ENCODE results near the gene OR5K2.

Gene OR5K2

DNA sequence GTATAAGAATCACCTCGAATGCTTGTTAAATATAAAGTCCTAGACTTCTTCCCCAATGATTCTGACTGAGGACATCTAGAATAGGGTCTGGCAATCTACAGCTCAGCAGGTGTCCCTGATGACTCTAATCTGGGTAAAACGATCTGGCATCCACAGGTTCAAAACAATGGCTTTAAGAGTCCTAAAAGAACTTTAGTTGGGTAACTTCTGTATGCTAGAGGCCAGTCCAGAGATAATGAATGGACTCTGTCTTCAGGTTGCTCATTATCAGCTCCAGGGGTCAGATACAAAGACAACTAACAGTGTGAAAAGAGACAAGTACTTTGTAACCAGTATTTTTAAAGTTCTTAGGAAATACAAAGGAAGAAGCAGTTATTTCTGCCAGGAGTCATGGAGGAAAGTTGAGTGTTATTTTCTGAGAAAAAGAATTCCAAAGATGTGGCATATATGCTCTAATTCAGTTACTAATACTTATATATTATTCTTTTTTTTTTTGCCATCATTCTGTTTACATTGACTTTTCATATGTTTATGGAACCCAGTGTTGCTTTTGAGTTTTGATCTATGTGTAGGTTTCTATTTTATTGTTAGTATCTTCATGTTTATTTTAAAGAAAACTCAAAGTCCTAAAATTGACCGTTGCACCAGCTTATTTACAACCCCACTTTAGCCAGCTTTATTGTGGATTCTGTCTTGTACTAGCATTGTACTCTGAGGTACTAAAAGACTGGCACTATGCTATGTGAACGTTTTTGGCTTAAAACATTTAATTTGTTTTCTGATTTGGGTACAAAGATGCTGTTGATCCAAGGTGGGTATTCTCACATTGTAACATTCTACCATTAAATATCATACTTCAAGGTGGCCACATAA lies 31.2 kb downstream of the OR5K2 start:
- H3K9me3 ChIP-seq (ENCODE audit: control insufficient read depth, low read length), result no peaks in the 10 kb centered on the region
- H3K4me1 ChIP-seq (ENCODE audit: control insufficient read depth, insufficient read depth, low read length), result no peaks in the 10 kb centered on the region
- no peaks in the 10 kb centered on the region for H3K27me3 ChIP-seq (ENCODE audit: control insufficient read depth, insufficient read depth, low read length)
- no peaks in the 10 kb centered on the region for H3K36me3 ChIP-seq (ENCODE audit: control insufficient read depth, insufficient read depth, low read length)
- H3K9ac ChIP-seq (ENCODE audit: low read length), result no peak overlapping the region
- H3K4me3 ChIP-seq (ENCODE audit: low read length), result no peak overlapping the region

DNA sequence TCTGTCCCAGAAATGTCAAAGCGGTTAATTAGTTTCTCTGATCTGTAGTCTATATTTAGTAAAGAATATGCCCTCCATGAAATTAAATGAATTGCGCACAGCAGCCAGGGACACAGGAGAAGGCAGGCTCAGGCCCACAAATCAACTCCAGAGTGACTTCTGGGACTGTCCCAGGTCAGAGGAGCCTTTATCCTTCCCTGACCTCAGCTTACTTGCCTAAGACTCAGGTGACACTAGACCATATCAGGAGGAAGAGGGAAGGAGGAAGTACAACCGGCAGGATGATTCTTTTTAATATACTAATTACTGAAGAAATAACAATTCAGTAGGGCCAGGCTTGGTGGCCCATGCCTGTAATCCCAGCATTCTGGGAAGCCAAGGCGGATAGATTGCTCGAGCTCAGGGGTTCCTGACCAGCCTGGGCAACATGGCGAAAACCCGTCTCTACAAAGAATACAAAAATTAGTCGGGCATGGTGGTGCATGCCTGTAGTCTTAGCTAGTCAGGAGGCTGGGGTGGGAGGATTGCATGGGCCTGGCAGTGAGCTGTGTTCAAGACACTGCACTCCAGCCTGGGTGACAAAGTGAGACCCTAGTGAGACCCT lies 32.5 kb downstream of the OR5K2 start:
- Histone ChIP-seq H3K36me3 (ENCODE audit: control insufficient read depth, insufficient read depth, low read length) (no peaks in the 10 kb centered on the region), H3K4me3 (ENCODE audit: low read length) (no peak overlapping the region), H3K9ac (ENCODE audit: low read length) (no peak overlapping the region), H3K27me3 (ENCODE audit: control insufficient read depth, insufficient read depth, low read length) (no peaks in the 10 kb centered on the region), H3K4me1 (ENCODE audit: control insufficient read depth, insufficient read depth, low read length) (no peaks in the 10 kb centered on the region), H3K9me3 (ENCODE audit: control insufficient read depth, low read length) (no peaks in the 10 kb centered on the region)

DNA sequence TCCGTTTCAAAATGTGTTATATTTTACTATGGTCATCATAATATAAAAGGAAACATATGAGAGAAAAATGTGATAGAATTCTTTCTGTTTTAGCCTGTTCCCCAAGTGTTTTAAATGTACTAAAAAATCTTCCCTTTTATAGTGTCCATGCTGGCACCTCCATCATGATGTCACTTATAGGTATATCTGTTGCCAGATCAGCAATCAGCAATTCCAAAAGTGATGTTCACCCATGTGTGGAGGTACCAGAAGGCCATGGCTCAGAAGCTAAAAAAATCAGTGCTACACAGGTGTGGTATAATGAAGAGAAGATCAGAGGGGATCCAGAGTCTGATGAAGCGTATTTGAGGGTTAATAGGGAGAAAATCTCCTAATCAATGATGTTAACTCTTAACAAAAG lies 33.2 kb downstream of the OR5K2 start:
- Histone ChIP-seq H3K4me3 (ENCODE audit: low read length) (no peak overlapping the region), H3K9me3 (ENCODE audit: control insufficient read depth, low read length) (no peaks in the 10 kb centered on the region), H3K36me3 (ENCODE audit: control insufficient read depth, insufficient read depth, low read length) (no peaks in the 10 kb centered on the region), H3K4me1 (ENCODE audit: control insufficient read depth, insufficient read depth, low read length) (no peaks in the 10 kb centered on the region), H3K27me3 (ENCODE audit: control insufficient read depth, insufficient read depth, low read length) (no peaks in the 10 kb centered on the region), H3K9ac (ENCODE audit: low read length) (no peak overlapping the region)

DNA sequence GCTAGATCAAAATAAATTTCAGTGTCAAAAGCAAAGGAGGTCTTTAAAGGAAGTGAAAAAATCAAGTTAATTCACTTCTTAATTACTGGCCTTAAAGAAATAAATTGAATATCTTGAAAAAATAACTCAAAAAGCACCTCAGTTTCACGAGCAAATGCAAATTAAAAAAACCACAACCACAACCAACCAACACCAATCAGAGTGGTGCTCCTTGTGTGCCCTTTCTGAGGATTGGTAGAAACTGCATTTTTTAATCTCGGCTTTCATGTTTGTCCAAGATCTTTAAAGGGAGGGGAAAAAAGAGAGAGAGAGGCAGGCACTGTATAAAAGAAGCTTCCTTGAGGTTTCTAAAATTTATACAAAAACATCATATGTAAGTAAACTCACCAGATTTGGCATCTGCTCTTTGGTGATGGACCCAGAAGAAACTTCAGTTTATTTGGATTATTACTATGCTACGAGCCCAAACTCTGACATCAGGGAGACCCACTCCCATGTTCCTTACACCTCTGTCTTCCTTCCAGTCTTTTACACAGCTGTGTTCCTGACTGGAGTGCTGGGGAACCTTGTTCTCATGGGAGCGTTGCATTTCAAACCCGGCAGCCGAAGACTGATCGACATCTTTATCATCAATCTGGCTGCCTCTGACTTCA lies 34.3 kb downstream of the OR5K2 start, which contains the start of gene GPR15:
GPR15 (plus strand) TSS at position 357 of the 653 bp plus-strand sequence; CDS start at position 413, 56 bp downstream.
- Histone ChIP-seq H3K4me3 (ENCODE audit: low read length) (no peak within 1 kb of the TSS), H3K9me3 (ENCODE audit: control insufficient read depth, low read length) (no peaks in the 10 kb centered on the region), H3K9ac (ENCODE audit: low read length) (no peak within 1 kb of the TSS), H3K4me1 (ENCODE audit: control insufficient read depth, insufficient read depth, low read length) (no peaks in the 10 kb centered on the region), H3K27me3 (ENCODE audit: control insufficient read depth, insufficient read depth, low read length) (no peaks in the 10 kb centered on the region), H3K36me3 (ENCODE audit: control insufficient read depth, insufficient read depth, low read length) (no peaks in the 10 kb centered on the region)

DNA sequence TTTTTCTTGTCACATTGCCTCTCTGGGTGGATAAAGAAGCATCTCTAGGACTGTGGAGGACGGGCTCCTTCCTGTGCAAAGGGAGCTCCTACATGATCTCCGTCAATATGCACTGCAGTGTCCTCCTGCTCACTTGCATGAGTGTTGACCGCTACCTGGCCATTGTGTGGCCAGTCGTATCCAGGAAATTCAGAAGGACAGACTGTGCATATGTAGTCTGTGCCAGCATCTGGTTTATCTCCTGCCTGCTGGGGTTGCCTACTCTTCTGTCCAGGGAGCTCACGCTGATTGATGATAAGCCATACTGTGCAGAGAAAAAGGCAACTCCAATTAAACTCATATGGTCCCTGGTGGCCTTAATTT lies 34.8 kb downstream of the OR5K2 start:
- Histone ChIP-seq H3K36me3 (ENCODE audit: control insufficient read depth, insufficient read depth, low read length) (no peaks in the 10 kb centered on the region), H3K4me1 (ENCODE audit: control insufficient read depth, insufficient read depth, low read length) (no peaks in the 10 kb centered on the region), H3K27me3 (ENCODE audit: control insufficient read depth, insufficient read depth, low read length) (no peaks in the 10 kb centered on the region), H3K9me3 (ENCODE audit: control insufficient read depth, low read length) (no peaks in the 10 kb centered on the region), H3K9ac (ENCODE audit: low read length) (no peak overlapping the region), H3K4me3 (ENCODE audit: low read length) (no peak overlapping the region)

DNA sequence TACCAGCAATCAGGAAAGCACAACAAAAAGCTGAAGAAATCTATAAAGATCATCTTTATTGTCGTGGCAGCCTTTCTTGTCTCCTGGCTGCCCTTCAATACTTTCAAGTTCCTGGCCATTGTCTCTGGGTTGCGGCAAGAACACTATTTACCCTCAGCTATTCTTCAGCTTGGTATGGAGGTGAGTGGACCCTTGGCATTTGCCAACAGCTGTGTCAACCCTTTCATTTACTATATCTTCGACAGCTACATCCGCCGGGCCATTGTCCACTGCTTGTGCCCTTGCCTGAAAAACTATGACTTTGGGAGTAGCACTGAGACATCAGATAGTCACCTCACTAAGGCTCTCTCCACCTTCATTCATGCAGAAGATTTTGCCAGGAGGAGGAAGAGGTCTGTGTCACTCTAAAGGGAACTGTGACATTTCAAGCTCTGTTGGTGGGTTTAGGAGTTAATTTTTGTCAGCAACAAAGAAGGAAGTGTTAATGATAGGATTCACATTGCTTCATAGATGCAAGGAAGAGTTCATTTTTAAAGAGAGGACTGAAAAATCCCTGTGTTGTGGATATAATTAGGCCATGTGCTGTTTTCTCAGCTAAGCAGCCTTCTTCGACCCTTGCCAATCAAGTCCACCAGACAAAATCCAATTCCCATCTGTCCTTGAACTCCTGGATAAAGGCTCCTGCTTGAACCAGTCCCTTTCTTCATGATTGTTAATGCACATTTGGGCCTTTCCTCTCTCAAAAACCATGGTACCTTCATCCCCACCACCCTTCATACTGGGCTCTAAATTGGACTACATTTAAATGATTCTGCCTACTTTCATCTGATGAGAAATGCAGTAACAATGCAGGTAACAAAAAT lies 35.5 kb downstream of the OR5K2 start:
- H3K9ac ChIP-seq (ENCODE audit: low read length), result no peak overlapping the region
- H3K27me3 ChIP-seq (ENCODE audit: control insufficient read depth, insufficient read depth, low read length), result no peaks in the 10 kb centered on the region
- H3K4me1 ChIP-seq (ENCODE audit: control insufficient read depth, insufficient read depth, low read length), result no peaks in the 10 kb centered on the region
- H3K9me3 ChIP-seq (ENCODE audit: control insufficient read depth, low read length), result no peaks in the 10 kb centered on the region
- no peaks in the 10 kb centered on the region for H3K36me3 ChIP-seq (ENCODE audit: control insufficient read depth, insufficient read depth, low read length)
- no peak overlapping the region for H3K4me3 ChIP-seq (ENCODE audit: low read length)

DNA sequence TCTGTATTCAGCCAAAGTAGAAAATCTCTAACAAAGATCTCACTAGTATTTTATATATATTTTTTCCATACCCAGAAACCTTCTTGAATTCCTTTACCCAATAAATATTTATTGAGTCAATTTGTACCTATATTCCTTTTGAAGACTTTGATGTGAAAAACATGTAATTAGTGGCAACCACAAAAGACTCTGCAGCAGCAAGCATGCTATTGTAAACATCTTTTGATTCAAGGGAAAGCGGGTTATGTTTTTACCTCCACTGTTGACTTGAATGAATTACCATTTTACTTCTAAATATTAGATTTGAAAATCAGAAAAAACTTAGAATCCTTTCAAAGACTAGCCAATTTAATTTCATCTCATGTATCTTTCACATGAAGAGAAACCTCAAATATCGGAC lies 36.7 kb downstream of the OR5K2 start:
- H3K36me3 ChIP-seq (ENCODE audit: control insufficient read depth, insufficient read depth, low read length), result no peaks in the 10 kb centered on the region
- no peaks in the 10 kb centered on the region for H3K9me3 ChIP-seq (ENCODE audit: control insufficient read depth, low read length)
- no peaks in the 10 kb centered on the region for H3K4me1 ChIP-seq (ENCODE audit: control insufficient read depth, insufficient read depth, low read length)
- no peak overlapping the region for H3K4me3 ChIP-seq (ENCODE audit: low read length)
- H3K27me3 ChIP-seq (ENCODE audit: control insufficient read depth, insufficient read depth, low read length), result no peaks in the 10 kb centered on the region
- no peak overlapping the region for H3K9ac ChIP-seq (ENCODE audit: low read length)

DNA sequence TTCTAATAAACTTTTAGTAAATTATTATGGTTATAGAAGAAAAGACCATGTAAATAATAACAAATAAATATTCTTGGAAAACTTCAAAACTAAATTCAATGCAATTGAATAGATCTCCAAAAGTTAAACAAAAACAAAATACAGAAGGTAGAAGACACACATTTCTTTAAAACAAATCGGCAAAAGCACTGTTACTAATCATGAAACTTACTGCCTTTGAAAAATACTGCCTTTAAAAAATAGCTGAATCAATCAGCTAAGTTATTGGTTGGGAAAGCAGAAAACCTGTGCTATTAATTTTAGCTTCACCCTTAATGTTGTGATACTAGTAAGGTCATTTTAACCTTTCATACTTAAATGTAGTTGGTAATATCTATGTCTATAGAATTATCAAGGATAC lies 37.3 kb downstream of the OR5K2 start:
- Histone ChIP-seq H3K9me3 (ENCODE audit: control insufficient read depth, low read length) (no peaks in the 10 kb centered on the region), H3K9ac (ENCODE audit: low read length) (no peak overlapping the region), H3K27me3 (ENCODE audit: control insufficient read depth, insufficient read depth, low read length) (no peaks in the 10 kb centered on the region), H3K4me1 (ENCODE audit: control insufficient read depth, insufficient read depth, low read length) (no peaks in the 10 kb centered on the region), H3K36me3 (ENCODE audit: control insufficient read depth, insufficient read depth, low read length) (no peaks in the 10 kb centered on the region), H3K4me3 (ENCODE audit: low read length) (no peak overlapping the region)

DNA sequence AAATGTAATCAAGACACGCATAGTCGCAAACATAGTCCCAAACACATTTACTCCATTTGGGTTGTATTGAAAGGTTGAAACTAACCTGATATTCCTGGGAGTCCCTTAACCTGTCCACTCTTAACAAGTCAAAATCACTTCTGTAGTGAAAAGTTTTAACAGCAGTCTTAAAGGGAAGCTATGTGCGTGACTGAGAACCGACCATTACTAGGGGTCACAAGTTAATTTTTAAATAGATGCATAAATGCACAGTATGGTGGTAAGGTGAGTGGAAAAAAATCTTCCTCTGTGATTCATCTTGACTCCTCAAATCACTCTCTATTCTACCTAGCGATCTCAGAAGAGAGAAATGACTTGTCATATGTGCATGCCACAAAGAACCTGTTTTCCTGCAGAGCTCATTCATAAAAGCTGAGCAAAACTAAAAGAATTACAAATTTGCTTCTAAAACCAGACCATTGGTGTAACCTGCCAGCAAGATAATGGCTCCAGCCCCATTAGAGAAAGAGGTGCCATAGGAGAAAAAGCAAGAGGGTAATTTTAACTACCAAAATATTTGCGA lies 39.1 kb downstream of the OR5K2 start:
- Histone ChIP-seq H3K9ac (ENCODE audit: low read length) (no peak overlapping the region), H3K9me3 (ENCODE audit: control insufficient read depth, low read length) (no peaks in the 10 kb centered on the region), H3K4me1 (ENCODE audit: control insufficient read depth, insufficient read depth, low read length) (no peaks in the 10 kb centered on the region), H3K27me3 (ENCODE audit: control insufficient read depth, insufficient read depth, low read length) (no peaks in the 10 kb centered on the region), H3K36me3 (ENCODE audit: control insufficient read depth, insufficient read depth, low read length) (no peaks in the 10 kb centered on the region), H3K4me3 (ENCODE audit: low read length) (no peak overlapping the region)

DNA sequence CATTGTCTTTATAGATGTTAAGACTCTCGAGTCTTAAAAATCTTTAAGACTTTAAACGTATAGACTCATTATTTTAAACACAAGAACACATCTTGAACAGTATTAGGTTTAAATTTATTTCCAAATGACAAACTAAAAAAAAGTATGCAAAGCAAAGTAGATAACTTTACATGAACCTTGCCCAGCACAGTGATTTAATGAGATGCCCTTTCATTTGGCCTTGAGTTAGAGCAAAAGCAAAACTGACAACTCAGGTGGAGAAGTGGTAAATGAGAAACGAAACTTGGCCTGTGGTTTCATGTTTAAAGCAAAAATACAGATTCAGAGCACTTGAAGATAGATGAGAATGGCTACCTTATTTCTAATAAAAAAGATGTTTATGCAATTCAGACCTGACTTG lies 42.9 kb downstream of the OR5K2 start:
- Histone ChIP-seq H3K9me3 (ENCODE audit: control insufficient read depth, low read length) (no peaks in the 10 kb centered on the region), H3K27me3 (ENCODE audit: control insufficient read depth, insufficient read depth, low read length) (no peaks in the 10 kb centered on the region), H3K4me3 (ENCODE audit: low read length) (no peak overlapping the region), H3K4me1 (ENCODE audit: control insufficient read depth, insufficient read depth, low read length) (no peaks in the 10 kb centered on the region), H3K36me3 (ENCODE audit: control insufficient read depth, insufficient read depth, low read length) (no peaks in the 10 kb centered on the region), H3K9ac (ENCODE audit: low read length) (no peak overlapping the region)

DNA sequence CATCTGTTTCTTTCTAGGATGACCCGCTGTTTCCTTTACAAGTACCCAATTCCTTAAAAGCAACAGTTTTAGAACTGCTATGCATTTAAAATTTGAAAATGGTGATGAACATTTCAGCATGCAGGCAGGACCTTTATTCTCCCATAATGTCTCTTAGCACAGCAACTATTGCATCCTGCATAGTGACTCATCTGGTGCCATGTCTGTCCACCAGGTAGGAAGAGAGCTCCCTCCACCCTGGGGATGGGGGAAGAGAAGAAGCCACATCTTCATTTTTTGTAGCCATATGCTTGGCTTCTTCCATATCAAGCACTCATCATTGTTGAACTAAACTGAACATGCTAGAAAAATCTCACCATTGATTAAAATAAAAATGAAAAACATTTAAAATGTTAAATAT lies 44.2 kb downstream of the OR5K2 start:
- no peak overlapping the region for H3K9ac ChIP-seq (ENCODE audit: low read length)
- no peaks in the 10 kb centered on the region for H3K36me3 ChIP-seq (ENCODE audit: control insufficient read depth, insufficient read depth, low read length)
- no peaks in the 10 kb centered on the region for H3K9me3 ChIP-seq (ENCODE audit: control insufficient read depth, low read length)
- H3K4me3 ChIP-seq (ENCODE audit: low read length), result no peak overlapping the region
- no peaks in the 10 kb centered on the region for H3K27me3 ChIP-seq (ENCODE audit: control insufficient read depth, insufficient read depth, low read length)
- no peaks in the 10 kb centered on the region for H3K4me1 ChIP-seq (ENCODE audit: control insufficient read depth, insufficient read depth, low read length)

All from mucosa of stomach (tissue), 1 donor.